ENCODE data around the gene TMEM86B.

DNA sequence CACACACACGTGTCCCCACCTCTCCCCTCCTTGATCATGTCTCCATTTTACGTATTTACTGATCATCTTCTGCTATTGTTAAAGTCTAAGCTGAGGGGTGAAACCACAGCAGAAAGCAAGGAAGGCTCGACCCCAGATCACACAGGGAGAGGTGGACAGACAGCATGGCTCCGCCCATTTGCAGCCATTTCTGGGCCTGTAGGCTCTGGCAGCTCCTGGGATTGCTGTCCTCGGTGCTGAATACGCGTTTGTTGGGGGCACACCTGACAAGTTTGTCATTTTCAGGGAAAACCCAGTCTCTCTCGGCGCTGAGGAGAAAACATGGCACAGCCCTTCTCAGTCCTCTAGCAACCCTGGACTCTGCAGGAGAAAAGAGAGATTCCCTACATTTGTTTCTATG is 8.0 kb downstream of the TMEM86B start:
- TF ChIP-seq POLR2A (IDR thresholded peaks at IDR 0.05), result no peak
- no peak for TF ChIP-seq CTCF (IDR thresholded peaks at IDR 0.05)

Measured in testis (tissue), 2 donors.